K562 (cell line): ENCODE results near the gene MEA1. TPM values are rescaled to one million over a fixed set of nuclear protein-coding genes. Genes with fewer than 3 reads are reported as not detected.

Experiments
- BCOR ChIP-seq: fragments of 450-650 bp; IDR thresholded peaks from 2 replicates; pipeline ENCODE4 v1.6.1; 2016
- CBFA2T3 ChIP-seq: fragments of 450-650 bp; IDR thresholded peaks from 2 replicates; pipeline ENCODE4 v1.6.1; 2017
- DPF2 ChIP-seq: fragments of 450-650 bp; IDR thresholded peaks from 2 replicates; pipeline ENCODE4 v1.6.1; 2016
- ELF4 ChIP-seq: fragments of 450-650 bp; formaldehyde crosslinking; IDR thresholded peaks from 2 replicates; pipeline ENCODE4 v1.4.0; 2022; ENCODE audit warnings: missing genetic modification characterization
- ETV6 ChIP-seq, 3 experiments: fragments of 150-350 bp in 1 of 3; sonication (generic) in 1 of 3; formaldehyde crosslinking in 1 of 3; IDR thresholded peaks; 2 replicates each; pipeline versions ENCODE4 v1.6.1 to v1.8.0; 2014 to 2022; ENCODE audit warnings: borderline replicate concordance in 2 of 3, low read depth in 2 of 3, antibody characterized with exemption in 1 of 3, low read length in 1 of 3, mild to moderate bottlenecking in 1 of 3, missing genetic modification reagents in 1 of 3
- EWSR1 ChIP-seq: fragments of 450-650 bp; IDR thresholded peaks from 2 replicates; pipeline ENCODE4 v1.6.1; 2018; ENCODE audit warnings: borderline replicate concordance, mild to moderate bottlenecking, low read depth, moderate library complexity; ENCODE audit not compliant: partially characterized antibody
- GTF2B ChIP-seq: IDR thresholded peaks from 2 replicates; pipeline ENCODE4 v1.6.1; 2011; ENCODE audit not compliant: insufficient read length; ENCODE audit errors: extremely low read depth
- GTF2F1 ChIP-seq: IDR thresholded peaks from 2 replicates; pipeline ENCODE4 v1.6.1; 2011; ENCODE audit warnings: low read depth, low read length, improper control_type of control experiment
- HNRNPK ChIP-seq: fragments of 200-400 bp; formaldehyde crosslinking; IDR thresholded peaks from one replicate; pipeline ENCODE4 v1.6.1; 2018; ENCODE audit warnings: mild to moderate bottlenecking, low read depth, low read length; ENCODE audit not compliant: poor library complexity, severe bottlenecking
- HNRNPUL1 ChIP-seq: fragments of 200-400 bp; formaldehyde crosslinking; IDR thresholded peaks from 2 replicates; pipeline ENCODE4 v1.6.1; 2017; ENCODE audit warnings: low read length
- HOXB6 ChIP-seq: fragments of 250-450 bp; sonication (Bioruptor Pico); IDR thresholded peaks from 2 replicates; pipeline ENCODE4 v1.5.1; 2022; ENCODE audit warnings: mild to moderate bottlenecking, borderline replicate concordance
- IFI16 ChIP-seq: fragments of 250-450 bp; sonication (Bioruptor Pico); IDR thresholded peaks from 2 replicates; pipeline ENCODE4 v2.1.2; 2022; ENCODE audit warnings: mild to moderate bottlenecking, inconsistent platforms
- LEF1 ChIP-seq: fragments of 450-650 bp; IDR thresholded peaks from 2 replicates; pipeline ENCODE4 v1.6.1; 2016; ENCODE audit warnings: mild to moderate bottlenecking
- MAFF ChIP-seq: IDR thresholded peaks from 2 replicates; pipeline ENCODE4 v1.6.1; 2012; ENCODE audit warnings: low read length, improper control_type of control experiment
- MCM3 ChIP-seq: fragments of 450-650 bp; IDR thresholded peaks from 2 replicates; pipeline ENCODE4 v1.6.1; 2016
- PCBP1 ChIP-seq: fragments of 200-400 bp; formaldehyde crosslinking; IDR thresholded peaks from 2 replicates; pipeline ENCODE4 v1.6.1; 2018; ENCODE audit warnings: mild to moderate bottlenecking, low read depth, low read length; ENCODE audit not compliant: poor library complexity, severe bottlenecking
- POLR2AphosphoS5 ChIP-seq: IDR thresholded peaks from 2 replicates; pipeline ENCODE4 v1.6.1; 2011; ENCODE audit warnings: mild to moderate bottlenecking, low read depth, low read length, moderate library complexity; ENCODE audit not compliant: control insufficient read depth, insufficient read depth
- POLR2G ChIP-seq: fragments of 200-400 bp; formaldehyde crosslinking; IDR thresholded peaks from 2 replicates; pipeline ENCODE4 v1.6.1; 2017; ENCODE audit warnings: low read depth, mild to moderate bottlenecking, antibody characterized with exemption, low read length, moderate library complexity
- POLR3A ChIP-seq: IDR thresholded peaks from 2 replicates; pipeline ENCODE4 v1.6.1; 2011; ENCODE audit warnings: borderline replicate concordance, mild to moderate bottlenecking, moderate library complexity; ENCODE audit not compliant: insufficient read length, insufficient read depth; ENCODE audit errors: extremely low read depth
- RBBP5 ChIP-seq: fragments of 200-600 bp; sonication (generic); IDR thresholded peaks from 2 replicates; pipeline ENCODE4 v1.6.1; 2012; ENCODE audit warnings: borderline replicate concordance, mild to moderate bottlenecking, low read length, control low read depth, inconsistent platforms; ENCODE audit not compliant: insufficient read depth, poor library complexity, severe bottlenecking
- RBM15 ChIP-seq: fragments of 200-400 bp; formaldehyde crosslinking; IDR thresholded peaks from 2 replicates; pipeline ENCODE4 v1.6.1; 2018; ENCODE audit warnings: mild to moderate bottlenecking, low read length, moderate library complexity; ENCODE audit not compliant: insufficient read depth
- SOX6 ChIP-seq: fragments of 450-650 bp; IDR thresholded peaks from 2 replicates; pipeline ENCODE4 v1.6.1; 2014; ENCODE audit warnings: mild to moderate bottlenecking
- SREBF1 ChIP-seq: fragments of 150-350 bp; IDR thresholded peaks from 2 replicates; pipeline ENCODE4 v1.6.1; 2014; ENCODE audit warnings: antibody characterized with exemption, low read depth, low read length, borderline replicate concordance
- SRSF7 ChIP-seq: fragments of 200-400 bp; formaldehyde crosslinking; optimal IDR thresholded peaks from 2 replicates; pipeline ENCODE3; 2017; ENCODE audit warnings: mild to moderate bottlenecking, low read depth, low read length
- TRIM28 ChIP-seq: fragments of 450-650 bp; IDR thresholded peaks from 2 replicates; pipeline ENCODE4 v1.6.1; 2017
- ZNF253 ChIP-seq: fragments of 250-450 bp; sonication (Bioruptor Pico); conservative IDR thresholded peaks from 2 replicates; pipeline ENCODE4 v1.6.1; 2021; ENCODE audit warnings: mild to moderate bottlenecking
- ZNF384 ChIP-seq: IDR thresholded peaks from 2 replicates; pipeline ENCODE4 v1.6.1; 2012; ENCODE audit warnings: low read depth, low read length, improper control_type of control experiment
- polyA plus RNA-seq, 8 experiments: library from polyadenylated mRNA; depleted of rRNA in 4 of 8; stranded (reverse) in 5 of 8; unstranded in 3 of 8; fragments of >200 nt; fragmentation: Nextera tagmentation in 2 of 8; fragmentation: Illumina TruSeq in 1 of 8; extraction: Ambion mirVana in 2 of 8; extraction: Trizol in 1 of 8; gene quantifications; 2 replicates each; pipeline versions ENCODE4 v1.2.1 to v1.2.3, GENCODE V29; 2011 to 2014; ENCODE audit warnings: inconsistent platforms in 1 of 8, missing spikeins in 1 of 8
- total RNA-seq, 7 experiments: library from RNA; depleted of rRNA in 6 of 7; stranded (reverse); fragments of >200 nt in 6 of 7; fragmentation: Illumina TruSeq in 2 of 7; extraction: Trizol in 2 of 7; gene quantifications; 2 replicates each; pipeline versions ENCODE4 v1.2.1 to v1.2.3, GENCODE V29; 2011 to 2021; ENCODE audit warnings: low replicate concordance in 1 of 7
- TF ChIP-seq, protein P1 (sequence below): fragments of 200-800 bp; sonication (Bioruptor generic); IDR thresholded peaks from 2 replicates; pipeline ENCODE4 v1.6.1; 2017; ENCODE audit warnings: missing genetic modification characterization, missing compliant biosample characterization

The MEA1 gene
- total and polyA plus RNA-seq, 9 of the 15 experiments (the other 6 are each of a cell fraction or from before 2014, with no cell fraction given): 86.8 to 210 (median 152) TPM

DNA sequence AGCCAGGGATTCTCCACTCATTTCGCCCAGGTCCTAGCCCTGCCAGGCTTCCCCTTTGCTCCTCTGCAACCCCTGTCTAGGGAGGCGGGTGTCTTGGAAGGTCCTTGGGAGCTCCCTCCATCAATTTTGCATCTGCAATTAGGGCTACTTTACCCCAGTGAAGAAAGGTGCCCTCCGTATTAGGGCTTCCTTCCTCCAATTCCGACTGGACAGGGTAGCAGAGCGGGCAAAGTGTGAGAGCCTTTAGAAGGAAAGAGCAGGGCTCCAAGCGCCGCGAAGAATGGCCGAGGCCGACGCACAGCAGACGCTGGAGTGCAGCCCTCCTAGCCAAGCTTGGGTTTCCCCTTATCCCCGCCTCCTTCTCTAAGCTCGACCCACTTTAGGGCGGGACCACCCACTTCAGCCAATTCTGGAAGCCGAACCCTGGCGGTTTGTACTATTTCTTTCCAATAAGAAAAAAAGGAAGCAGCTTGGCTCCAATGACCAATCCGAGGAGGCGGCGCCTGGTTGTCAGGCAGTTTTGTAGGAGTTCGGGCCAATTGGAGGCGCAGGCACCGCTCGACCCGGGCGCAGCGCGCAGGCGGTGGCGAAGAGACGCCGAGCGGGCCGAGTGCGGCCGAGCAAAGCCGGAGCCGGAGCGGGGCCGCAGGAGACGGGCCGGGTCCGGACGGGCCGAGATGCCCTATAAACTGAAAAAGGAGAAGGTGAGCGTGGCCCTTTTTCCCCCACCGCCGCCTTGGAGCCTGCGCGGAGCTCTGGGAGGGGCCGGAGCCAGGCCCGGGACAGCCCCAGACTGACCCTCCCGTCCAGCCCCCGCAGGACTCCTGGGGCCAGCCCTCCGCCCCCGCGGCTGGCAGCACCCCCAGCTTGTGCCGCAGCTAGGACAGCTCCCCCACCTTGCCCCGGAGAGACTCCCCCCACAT lies 29.5 kb downstream of the MEA1 start, which contains the start of gene PPP2R5D (continued):
- TF ChIP-seq BCOR: no peak
- no peak for TF ChIP-seq HOXB6 (CRISPR knock-in tag)
- TF ChIP-seq LEF1: no peak
- TF ChIP-seq SREBF1: no peak
- no peak for TF ChIP-seq HNRNPUL1
- TF ChIP-seq HNRNPK: no peak
- peak; percentile 47 for TF ChIP-seq GTF2B
- TF ChIP-seq ZNF384: 0 out of 2 replicates have a peak, but pooled peaks have one; percentile 17
- no peak for TF ChIP-seq CBFA2T3
- TF ChIP-seq IFI16 (CRISPR knock-in tag): no peak
- TF ChIP-seq, protein P1, sequence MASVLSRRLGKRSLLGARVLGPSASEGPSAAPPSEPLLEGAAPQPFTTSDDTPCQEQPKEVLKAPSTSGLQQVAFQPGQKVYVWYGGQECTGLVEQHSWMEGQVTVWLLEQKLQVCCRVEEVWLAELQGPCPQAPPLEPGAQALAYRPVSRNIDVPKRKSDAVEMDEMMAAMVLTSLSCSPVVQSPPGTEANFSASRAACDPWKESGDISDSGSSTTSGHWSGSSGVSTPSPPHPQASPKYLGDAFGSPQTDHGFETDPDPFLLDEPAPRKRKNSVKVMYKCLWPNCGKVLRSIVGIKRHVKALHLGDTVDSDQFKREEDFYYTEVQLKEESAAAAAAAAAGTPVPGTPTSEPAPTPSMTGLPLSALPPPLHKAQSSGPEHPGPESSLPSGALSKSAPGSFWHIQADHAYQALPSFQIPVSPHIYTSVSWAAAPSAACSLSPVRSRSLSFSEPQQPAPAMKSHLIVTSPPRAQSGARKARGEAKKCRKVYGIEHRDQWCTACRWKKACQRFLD (CRISPR knock-in tag): 0 out of 2 replicates have a peak, but pooled peaks have one; percentile 32
- peak; percentile 81 for TF ChIP-seq RBBP5
- no peak for TF ChIP-seq EWSR1
- TF ChIP-seq ETV6 (IDR thresholded peaks at IDR 0.05; ENCODE audit: borderline replicate concordance in 1 of 2, low read depth in 2 of 2, low read length in 1 of 2): no peak
- no peak for TF ChIP-seq ETV6 (CRISPR knock-in tag; IDR thresholded peaks at IDR 0.05; ENCODE audit: borderline replicate concordance)
- no peak for TF ChIP-seq MAFF
- peak; percentile 88 for TF ChIP-seq POLR2G
- 0 out of 2 replicates have a peak, but pooled peaks have one; percentile 13 for TF ChIP-seq SOX6
- no peak for TF ChIP-seq SRSF7
- TF ChIP-seq ELF4 (CRISPR knock-in tag): no peak
- TF ChIP-seq POLR3A: no peak
- peak; percentile 87; the same call in 1 of the 2 replicates for TF ChIP-seq GTF2F1
- no peak for TF ChIP-seq MCM3
- TF ChIP-seq DPF2: no peak
- 0 out of 2 replicates have a peak, but pooled peaks have one; percentile 43 for TF ChIP-seq TRIM28
- TF ChIP-seq RBM15: no peak
- peak; percentile 54 for TF ChIP-seq PCBP1
- 0 out of 2 replicates have a peak, but pooled peaks have one; percentile 19 for TF ChIP-seq ZNF253 (CRISPR knock-in tag)
- TF ChIP-seq POLR2AphosphoS5: peak; percentile 44; the same call in 1 of the 2 replicates
